ENCODE measurements around the gene VRK2.

VRK2 gene

DNA sequence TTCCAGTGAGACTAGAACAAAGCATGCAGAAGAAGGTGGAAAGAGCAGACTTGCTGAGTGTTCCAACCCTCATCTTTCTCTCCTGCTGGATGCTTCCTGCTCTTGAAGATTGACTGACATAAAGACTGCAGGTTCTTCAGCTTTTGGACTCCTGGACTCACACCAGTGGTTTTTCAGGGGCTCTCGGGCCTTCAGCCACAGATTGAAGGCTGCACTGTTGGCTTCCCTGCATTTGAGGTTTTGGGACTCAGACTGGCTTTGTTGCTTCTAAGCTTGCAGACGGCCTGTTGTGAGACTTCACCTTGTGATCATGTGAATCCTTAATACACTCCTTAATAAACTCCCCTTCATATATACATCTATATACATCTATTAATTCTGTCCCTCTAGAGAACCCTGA, 20.4 kb downstream of the VRK2 start:
- Histone ChIP-seq H4K20me1 (ENCODE audit: insufficient read depth) (no peaks in the 10 kb centered on the region), H3K9ac (no peak overlapping the region; the same call in 1 of the 2 replicates), H3K4me1 (ENCODE audit: low read depth, poor library complexity, severe bottlenecking) (peaks cover 91% of the 10 kb centered on the region), H3K36me3 (ENCODE audit: insufficient read depth) (no peaks in the 10 kb centered on the region), H2AFZ (ENCODE audit: low read depth) (no peak overlapping the region), H3K79me2 (ENCODE audit: insufficient read depth, low read depth) (peaks cover 43% of the 10 kb centered on the region), H3K4me2 (peak overlapping the region; percentile 97), H3K27me3 (ENCODE audit: insufficient read depth, low read depth) (no peaks in the 10 kb centered on the region), H3K27ac (peak overlapping the region; percentile 44), H3K4me3 (IDR thresholded peaks at IDR 0.05; ENCODE audit: insufficient read depth, low read depth, low read length) (no peak overlapping the region)
- TF ChIP-seq, protein P1, sequence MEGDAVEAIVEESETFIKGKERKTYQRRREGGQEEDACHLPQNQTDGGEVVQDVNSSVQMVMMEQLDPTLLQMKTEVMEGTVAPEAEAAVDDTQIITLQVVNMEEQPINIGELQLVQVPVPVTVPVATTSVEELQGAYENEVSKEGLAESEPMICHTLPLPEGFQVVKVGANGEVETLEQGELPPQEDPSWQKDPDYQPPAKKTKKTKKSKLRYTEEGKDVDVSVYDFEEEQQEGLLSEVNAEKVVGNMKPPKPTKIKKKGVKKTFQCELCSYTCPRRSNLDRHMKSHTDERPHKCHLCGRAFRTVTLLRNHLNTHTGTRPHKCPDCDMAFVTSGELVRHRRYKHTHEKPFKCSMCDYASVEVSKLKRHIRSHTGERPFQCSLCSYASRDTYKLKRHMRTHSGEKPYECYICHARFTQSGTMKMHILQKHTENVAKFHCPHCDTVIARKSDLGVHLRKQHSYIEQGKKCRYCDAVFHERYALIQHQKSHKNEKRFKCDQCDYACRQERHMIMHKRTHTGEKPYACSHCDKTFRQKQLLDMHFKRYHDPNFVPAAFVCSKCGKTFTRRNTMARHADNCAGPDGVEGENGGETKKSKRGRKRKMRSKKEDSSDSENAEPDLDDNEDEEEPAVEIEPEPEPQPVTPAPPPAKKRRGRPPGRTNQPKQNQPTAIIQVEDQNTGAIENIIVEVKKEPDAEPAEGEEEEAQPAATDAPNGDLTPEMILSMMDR (conservative IDR thresholded peaks at IDR 0.05; ENCODE audit: low read depth, low read length) = no peak

DNA sequence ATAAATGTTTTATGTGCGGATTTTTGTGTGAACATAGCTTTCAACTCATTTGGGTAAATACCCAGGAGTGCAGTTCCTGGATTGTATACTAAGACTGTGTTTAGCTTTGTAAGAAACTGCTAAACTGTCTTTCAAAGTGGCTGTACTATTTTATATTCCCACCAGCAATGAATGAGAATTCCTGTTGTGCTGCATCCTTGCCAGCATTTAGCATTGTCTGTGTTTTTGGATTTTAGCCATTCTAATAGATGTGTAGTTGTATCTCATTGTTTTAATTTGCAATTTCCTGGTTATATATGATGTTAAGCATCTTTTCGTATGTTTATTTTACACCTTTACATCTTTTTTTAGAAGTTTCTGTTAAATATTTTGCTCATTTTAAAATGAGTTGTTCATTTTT, 24.2 kb downstream of the VRK2 start:
- H3K36me3 ChIP-seq (ENCODE audit: insufficient read depth) = no peaks in the 10 kb centered on the region
- no peak overlapping the region for H3K4me3 ChIP-seq (IDR thresholded peaks at IDR 0.05; ENCODE audit: insufficient read depth, low read depth, low read length)
- H3K4me2 ChIP-seq = no peak overlapping the region
- H4K20me1 ChIP-seq (ENCODE audit: insufficient read depth) = no peaks in the 10 kb centered on the region
- no peaks in the 10 kb centered on the region for H3K27me3 ChIP-seq (ENCODE audit: insufficient read depth, low read depth)
- TF ChIP-seq, protein P1 (conservative IDR thresholded peaks at IDR 0.05; ENCODE audit: low read depth, low read length) = no peak
- H3K4me1 ChIP-seq (ENCODE audit: low read depth, poor library complexity, severe bottlenecking) = peaks cover 67% of the 10 kb centered on the region
- peaks cover 37% of the 10 kb centered on the region for H3K79me2 ChIP-seq (ENCODE audit: insufficient read depth, low read depth)
- H2AFZ ChIP-seq (ENCODE audit: low read depth) = no peak overlapping the region
- H3K9ac ChIP-seq = no peak overlapping the region
- H3K27ac ChIP-seq = no peak overlapping the region

DNA sequence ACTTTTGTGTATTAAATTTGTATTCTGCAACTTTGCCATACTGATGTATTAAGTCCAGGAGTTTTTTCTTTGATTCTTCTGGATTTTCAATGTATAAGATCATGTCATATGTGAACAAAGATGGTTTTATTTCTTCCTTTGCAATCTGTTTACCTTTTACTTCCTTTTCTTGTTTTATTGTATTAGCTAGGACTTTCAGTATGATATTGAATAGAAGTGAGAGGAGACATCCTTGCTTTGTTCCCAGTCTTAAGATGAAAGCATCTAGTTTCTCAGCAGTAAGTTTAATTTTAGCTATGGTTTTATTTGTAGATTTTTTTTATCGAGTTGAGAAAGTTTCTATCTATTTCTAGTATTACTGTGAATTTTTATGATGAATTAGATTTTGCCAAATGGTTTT, 25.5 kb downstream of the VRK2 start:
- peaks cover 23% of the 10 kb centered on the region for H3K79me2 ChIP-seq (ENCODE audit: insufficient read depth, low read depth)
- H3K27me3 ChIP-seq (ENCODE audit: insufficient read depth, low read depth) = no peaks in the 10 kb centered on the region
- H3K36me3 ChIP-seq (ENCODE audit: insufficient read depth) = no peaks in the 10 kb centered on the region
- no peak overlapping the region for H3K9ac ChIP-seq
- H2AFZ ChIP-seq (ENCODE audit: low read depth) = no peak overlapping the region
- H3K4me2 ChIP-seq = peak overlapping the region; percentile 14; the same call in 1 of the 2 replicates
- no peak overlapping the region for H3K4me3 ChIP-seq (IDR thresholded peaks at IDR 0.05; ENCODE audit: insufficient read depth, low read depth, low read length)
- no peaks in the 10 kb centered on the region for H4K20me1 ChIP-seq (ENCODE audit: insufficient read depth)
- peaks cover 54% of the 10 kb centered on the region for H3K4me1 ChIP-seq (ENCODE audit: low read depth, poor library complexity, severe bottlenecking)
- no peak overlapping the region for H3K27ac ChIP-seq
- TF ChIP-seq, protein P1 (conservative IDR thresholded peaks at IDR 0.05; ENCODE audit: low read depth, low read length) = no peak

DNA sequence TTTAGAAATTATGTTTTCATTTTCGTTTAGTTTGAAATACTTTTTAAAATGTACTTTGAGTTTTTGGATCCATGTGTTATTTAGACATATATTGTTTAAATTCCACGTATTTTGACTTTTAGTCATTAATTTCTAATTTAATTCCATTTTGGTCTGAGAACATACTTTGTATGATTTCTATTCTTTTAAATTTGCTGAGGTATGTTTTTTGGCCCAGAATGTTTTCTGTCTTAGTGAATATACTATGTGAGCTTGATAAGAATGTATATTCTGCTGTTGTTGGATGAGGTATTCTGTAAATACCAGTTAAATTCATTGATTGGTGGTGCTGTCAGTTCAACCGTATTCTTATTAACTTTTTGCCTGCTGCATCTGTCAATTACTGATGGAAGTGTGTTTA, 26.4 kb downstream of the VRK2 start:
- Histone ChIP-seq H3K79me2 (ENCODE audit: insufficient read depth, low read depth) (peaks cover 17% of the 10 kb centered on the region), H3K36me3 (ENCODE audit: insufficient read depth) (no peaks in the 10 kb centered on the region), H3K4me3 (IDR thresholded peaks at IDR 0.05; ENCODE audit: insufficient read depth, low read depth, low read length) (no peak overlapping the region), H3K27ac (no peak overlapping the region), H3K4me1 (ENCODE audit: low read depth, poor library complexity, severe bottlenecking) (peaks cover 45% of the 10 kb centered on the region), H3K9ac (no peak overlapping the region), H3K27me3 (ENCODE audit: insufficient read depth, low read depth) (no peaks in the 10 kb centered on the region), H2AFZ (ENCODE audit: low read depth) (no peak overlapping the region), H3K4me2 (peak overlapping the region; percentile 14; the same call in 1 of the 2 replicates), H4K20me1 (ENCODE audit: insufficient read depth) (no peaks in the 10 kb centered on the region)
- TF ChIP-seq, protein P1 (conservative IDR thresholded peaks at IDR 0.05; ENCODE audit: low read depth, low read length) = no peak
